ENCODE results near the gene B4GALT4.

Gene B4GALT4

GRCh38 chr3:119181765-119182164 lies 58.9 kb downstream of the B4GALT4 start:
- Histone ChIP-seq H2AFZ (ENCODE audit: low read depth, low read length, severe bottlenecking) (no peak overlapping the region), H3K79me2 (ENCODE audit: insufficient read depth, low read length) (no peaks in the 10 kb centered on the region), H3K27ac (ENCODE audit: low read depth, low read length) (no peak overlapping the region), H3K4me3 (ENCODE audit: insufficient read depth, low read length, poor library complexity, severe bottlenecking) (no peak overlapping the region), H3K9me3 (ENCODE audit: insufficient read depth, low read length) (no peaks in the 10 kb centered on the region), H3K36me3 (ENCODE audit: low read length) (no peaks in the 10 kb centered on the region), H3F3A (ENCODE audit: insufficient read depth) (no peaks in the 10 kb centered on the region), H3K27me3 (ENCODE audit: low read length) (no peaks in the 10 kb centered on the region), H3K9me2 (replicated peaks; ENCODE audit: insufficient read depth, low read length) (no peaks in the 10 kb centered on the region), H3K9ac (ENCODE audit: low read length) (no peak overlapping the region), H3K4me2 (ENCODE audit: low read depth, low read length, poor library complexity, severe bottlenecking) (no peak overlapping the region), H4K20me1 (ENCODE audit: low read depth, low read length) (no peaks in the 10 kb centered on the region)
- TF ChIP-seq CTCF (IDR thresholded peaks at IDR 0.05; ENCODE audit: insufficient read depth, low read length, poor library complexity, severe bottlenecking) (no peak), EZH2phosphoT487 (conservative IDR thresholded peaks at IDR 0.05; ENCODE audit: low read length) (no peak)

- no peaks in the 10 kb centered on the region for H3K27me3 ChIP-seq (ENCODE audit: low read length)
- no peaks in the 10 kb centered on the region for H3K9me3 ChIP-seq (ENCODE audit: insufficient read depth, low read length)
- H3K79me2 ChIP-seq (ENCODE audit: insufficient read depth, low read length), result no peaks in the 10 kb centered on the region
- no peaks in the 10 kb centered on the region for H3K9me2 ChIP-seq (replicated peaks; ENCODE audit: insufficient read depth, low read length)
- H2AFZ ChIP-seq (ENCODE audit: low read depth, low read length, severe bottlenecking), result no peak overlapping the region
- H3K9ac ChIP-seq (ENCODE audit: low read length), result no peak overlapping the region
- H3F3A ChIP-seq (ENCODE audit: insufficient read depth), result no peaks in the 10 kb centered on the region
- no peak overlapping the region for H3K4me2 ChIP-seq (ENCODE audit: low read depth, low read length, poor library complexity, severe bottlenecking)
- no peaks in the 10 kb centered on the region for H3K36me3 ChIP-seq (ENCODE audit: low read length)
- no peaks in the 10 kb centered on the region for H4K20me1 ChIP-seq (ENCODE audit: low read depth, low read length)
- no peak overlapping the region for H3K27ac ChIP-seq (ENCODE audit: low read depth, low read length)
- H3K4me3 ChIP-seq (ENCODE audit: insufficient read depth, low read length, poor library complexity, severe bottlenecking), result no peak overlapping the region
- TF ChIP-seq EZH2phosphoT487 (conservative IDR thresholded peaks at IDR 0.05; ENCODE audit: low read length), result no peak
- TF ChIP-seq CTCF (IDR thresholded peaks at IDR 0.05; ENCODE audit: insufficient read depth, low read length, poor library complexity, severe bottlenecking), result no peak
These were observed 63.4 kb downstream of the B4GALT4 start for GRCh38 chr3:119177321-119177720.

GRCh38 chr3:119176778-119177177 lies 63.9 kb downstream of the B4GALT4 start:
- H3K4me2 ChIP-seq (ENCODE audit: low read depth, low read length, poor library complexity, severe bottlenecking), result no peak overlapping the region

More at GRCh38 chr3:119176778-119177177, 63.9 kb downstream of the B4GALT4 start:
- no peak overlapping the region for H3K9ac ChIP-seq (ENCODE audit: low read length)
- no peaks in the 10 kb centered on the region for H3K9me2 ChIP-seq (replicated peaks; ENCODE audit: insufficient read depth, low read length)
- TF ChIP-seq CTCF (IDR thresholded peaks at IDR 0.05; ENCODE audit: insufficient read depth, low read length, poor library complexity, severe bottlenecking) (no peak), EZH2phosphoT487 (conservative IDR thresholded peaks at IDR 0.05; ENCODE audit: low read length) (no peak)
- H3K27me3 ChIP-seq (ENCODE audit: low read length), result no peaks in the 10 kb centered on the region
- no peaks in the 10 kb centered on the region for H3K36me3 ChIP-seq (ENCODE audit: low read length)
- no peaks in the 10 kb centered on the region for H3F3A ChIP-seq (ENCODE audit: insufficient read depth)
- no peaks in the 10 kb centered on the region for H4K20me1 ChIP-seq (ENCODE audit: low read depth, low read length)
- H3K4me3 ChIP-seq (ENCODE audit: insufficient read depth, low read length, poor library complexity, severe bottlenecking), result no peak overlapping the region
- no peak overlapping the region for H2AFZ ChIP-seq (ENCODE audit: low read depth, low read length, severe bottlenecking)
- H3K9me3 ChIP-seq (ENCODE audit: insufficient read depth, low read length), result no peaks in the 10 kb centered on the region
- no peaks in the 10 kb centered on the region for H3K79me2 ChIP-seq (ENCODE audit: insufficient read depth, low read length)
- H3K27ac ChIP-seq (ENCODE audit: low read depth, low read length), result no peak overlapping the region
